Immature natural killer cell (primary cell): ENCODE data around the gene SIL1. TPM values are rescaled to one million over a fixed set of nuclear protein-coding genes. Genes with fewer than 3 reads are reported as not detected.
A peak's percentile ranks its signal among the peaks of the same experiment; 100 is the strongest.

Experiments
- DNase-seq, 3 donors: peaks; one replicate each; pipeline ENCODE4 v3.0.0; 2022; ENCODE audit warnings: mixed read lengths in 1 of 3
- H3K27ac Mint-ChIP-seq, 6 donors: one replicate each; pipeline ENCODE4 v1.8.0; 2020; ENCODE audit warnings: mixed read lengths in 6 of 6, mild to moderate bottlenecking in 5 of 6, inconsistent platforms in 4 of 6, moderate library complexity in 3 of 6
- H3K27me3 Mint-ChIP-seq, 3 donors: one replicate each; pipeline ENCODE4 v1.8.0; 2020 to 2021; ENCODE audit warnings: low read depth in 3 of 3, mild to moderate bottlenecking in 3 of 3, mixed read lengths in 3 of 3, moderate library complexity in 3 of 3, inconsistent platforms in 1 of 3
- H3K36me3 Mint-ChIP-seq, 3 donors: one replicate each; pipeline ENCODE4 v1.8.0; 2020; ENCODE audit warnings: mixed read lengths in 3 of 3, inconsistent platforms in 2 of 3, mild to moderate bottlenecking in 2 of 3
- H3K4me1 Mint-ChIP-seq, 2 donors: one replicate each; pipeline ENCODE4 v1.8.0; 2020; ENCODE audit warnings: inconsistent platforms in 2 of 2, mild to moderate bottlenecking in 2 of 2, mixed read lengths in 2 of 2, moderate library complexity in 1 of 2
- H3K4me3 Mint-ChIP-seq, 5 donors: one replicate each; pipeline ENCODE4 v1.8.0; 2020; ENCODE audit warnings: mild to moderate bottlenecking in 5 of 5, mixed read lengths in 5 of 5, inconsistent platforms in 3 of 5, moderate library complexity in 3 of 5
- H3K9me3 Mint-ChIP-seq, 6 donors: one replicate each; pipeline ENCODE4 v1.8.0; 2020; ENCODE audit warnings: mild to moderate bottlenecking in 6 of 6, mixed read lengths in 6 of 6, inconsistent platforms in 4 of 6, moderate library complexity in 3 of 6
- polyA plus RNA-seq, 3 donors: library from polyadenylated mRNA; unstranded; fragments of 300-500 nt; fragmentation: Illumina TruSeq; gene quantifications; one replicate each; pipeline ENCODE4 v1.2.3, GENCODE V29; 2021

SIL1 gene
- polyA plus RNA-seq, 3 donors from 2014 or later, result 22.0 to 22.7 (median 22.1) TPM

DNA sequence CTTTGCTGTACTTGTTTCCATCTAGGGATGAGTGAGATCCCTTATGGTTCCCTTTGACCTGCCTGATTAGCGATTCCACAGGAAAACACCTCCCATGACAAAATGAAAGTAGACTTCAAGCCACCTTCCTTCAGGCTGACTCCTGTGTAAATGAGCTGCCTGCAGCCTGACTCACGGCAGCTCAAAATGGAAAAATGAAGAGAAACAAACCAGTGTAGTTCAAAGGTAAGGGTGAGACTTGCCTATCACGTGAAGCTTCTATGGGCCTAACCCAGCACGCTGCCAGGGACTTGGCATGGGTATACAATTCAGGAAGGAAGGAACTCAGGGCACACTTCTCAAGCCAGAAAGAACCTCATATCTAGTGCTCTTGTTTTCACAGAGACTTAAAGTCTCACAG lies 212.9 kb downstream of the SIL1 start:
- H3K4me1 Mint-ChIP-seq, result peaks cover 22 to 24% of the 10 kb centered on the region in 2 donors
- DNase-seq, result no peak
- H3K9me3 Mint-ChIP-seq, result no peaks in the 10 kb centered on the region
- H3K4me3 Mint-ChIP-seq, result no peak overlapping the region
- H3K27ac Mint-ChIP-seq, result no peak overlapping the region
- H3K36me3 Mint-ChIP-seq, result peaks cover 0 to 6% (median 4%) of the 10 kb centered on the region in 3 donors
- H3K27me3 Mint-ChIP-seq, result peaks cover 0 to 5% (median 1%) of the 10 kb centered on the region in 3 donors

DNA sequence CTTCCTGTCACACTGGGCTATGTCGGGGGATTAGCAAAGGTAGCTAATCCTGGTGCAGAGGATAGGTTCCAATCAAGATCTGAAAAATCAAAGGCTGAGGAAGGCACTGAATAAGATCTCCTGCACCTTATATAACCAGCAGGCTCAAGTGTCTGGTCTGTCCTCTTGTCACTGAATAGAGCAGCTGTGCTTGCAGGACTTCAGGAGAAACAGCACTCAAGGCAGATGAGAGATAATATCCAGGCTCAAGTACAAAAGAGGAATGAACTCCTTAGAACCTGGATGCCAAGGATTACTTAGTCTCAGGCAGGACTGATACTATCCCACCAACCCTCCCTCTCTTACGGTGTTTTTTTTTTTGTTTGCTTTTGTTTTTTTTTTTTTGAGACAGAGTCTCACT lies 214.2 kb downstream of the SIL1 start:
- Mint-ChIP-seq H3K27ac (no peak overlapping the region), H3K27me3 (peaks cover 0 to 5% (median 1%) of the 10 kb centered on the region in 3 donors), H3K4me1 (peaks cover 35 to 37% of the 10 kb centered on the region in 2 donors), H3K36me3 (peaks cover 0 to 6% (median 4%) of the 10 kb centered on the region in 3 donors), H3K4me3 (no peak overlapping the region), H3K9me3 (no peaks in the 10 kb centered on the region)
- no peak for DNase-seq

DNA sequence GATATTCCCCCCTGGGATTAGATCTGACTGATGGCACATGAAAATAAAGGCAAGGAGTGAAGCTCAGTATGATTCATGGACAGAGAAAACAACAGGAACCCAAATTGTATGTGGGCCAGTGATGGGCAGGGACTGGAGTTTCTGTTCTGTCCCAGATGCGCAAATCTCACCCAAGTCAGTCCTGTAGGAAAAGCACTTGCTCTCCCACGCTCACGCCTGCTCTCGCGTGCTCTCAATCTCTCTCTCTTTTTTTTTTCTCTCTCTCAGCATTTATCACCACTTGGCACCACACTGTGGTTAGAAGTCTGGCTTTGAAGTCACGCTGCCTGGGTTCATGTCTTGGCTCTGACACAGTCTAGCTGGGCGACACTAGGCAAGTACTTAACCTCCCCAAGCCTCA lies 216.6 kb downstream of the SIL1 start:
- no peaks in the 10 kb centered on the region for H3K9me3 Mint-ChIP-seq
- H3K36me3 Mint-ChIP-seq, result peaks cover 0 to 6% (median 4%) of the 10 kb centered on the region in 3 donors
- DNase-seq, result peak; percentile 12 to 22 (median 13)
- H3K4me1 Mint-ChIP-seq, result peaks cover 35 to 38% of the 10 kb centered on the region in 2 donors
- H3K27ac Mint-ChIP-seq, result peak overlapping the region in 2 of 6 donors; percentile 61 to 65
- H3K4me3 Mint-ChIP-seq, result peak overlapping the region in 4 of 5 donors; percentile 1 to 60 (median 42)
- H3K27me3 Mint-ChIP-seq, result peaks cover 0 to 5% (median 1%) of the 10 kb centered on the region in 3 donors

DNA sequence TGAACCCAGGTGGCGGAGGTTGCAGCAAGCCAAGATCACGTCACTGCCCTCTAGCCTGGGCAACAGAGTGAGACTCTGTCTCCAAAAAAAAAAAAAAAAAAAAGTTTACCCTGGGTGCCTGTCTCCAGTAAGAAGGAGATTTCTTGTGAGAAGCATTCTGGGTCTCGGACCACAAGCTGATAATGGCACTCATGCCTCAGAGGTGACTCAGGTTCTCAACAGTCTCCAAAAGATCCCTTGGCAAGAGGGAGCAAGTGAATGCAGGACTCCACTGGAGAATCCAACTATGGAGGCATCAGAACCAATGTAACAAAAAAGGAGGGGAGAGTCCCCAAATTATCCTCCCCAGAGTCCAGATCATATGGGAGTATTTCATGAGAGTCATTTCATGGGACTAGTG lies 217.0 kb downstream of the SIL1 start:
- H3K36me3 Mint-ChIP-seq, result peaks cover 0 to 6% (median 4%) of the 10 kb centered on the region in 3 donors
- no peak for DNase-seq
- H3K27ac Mint-ChIP-seq, result peak overlapping the region in 1 of 6 donors; percentile 65
- H3K4me3 Mint-ChIP-seq, result peak overlapping the region in 2 of 5 donors; percentile 6 to 56
- no peaks in the 10 kb centered on the region for H3K9me3 Mint-ChIP-seq
- H3K4me1 Mint-ChIP-seq, result peaks cover 35 to 38% of the 10 kb centered on the region in 2 donors
- H3K27me3 Mint-ChIP-seq, result peaks cover 0 to 5% (median 1%) of the 10 kb centered on the region in 3 donors

DNA sequence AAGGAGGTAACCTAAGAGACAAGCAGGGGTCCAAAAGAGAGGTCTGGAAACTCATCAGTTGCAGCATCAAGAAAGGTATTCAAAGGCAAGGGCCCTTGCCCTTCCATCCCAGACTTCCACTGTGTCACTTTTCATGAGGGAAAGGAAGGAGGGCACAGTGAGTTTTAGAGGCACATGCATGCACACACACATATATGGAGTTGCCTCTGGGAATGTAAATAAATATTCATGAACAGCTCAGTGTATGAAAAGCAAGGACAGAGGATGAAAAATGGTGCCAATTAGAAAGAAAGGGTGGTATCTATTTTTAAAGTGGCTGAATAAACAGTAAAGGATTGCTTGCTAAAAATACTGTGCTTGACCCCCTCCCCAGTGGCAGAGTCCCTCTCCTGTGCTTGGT lies 217.7 kb downstream of the SIL1 start:
- peak overlapping the region; percentile 6 to 75 (median 56) for H3K4me3 Mint-ChIP-seq
- H3K27ac Mint-ChIP-seq, result peak overlapping the region in 5 of 6 donors; percentile 56 to 80 (median 68)
- no peak for DNase-seq
- peaks cover 0 to 6% (median 4%) of the 10 kb centered on the region in 3 donors for H3K36me3 Mint-ChIP-seq
- no peaks in the 10 kb centered on the region for H3K9me3 Mint-ChIP-seq
- H3K27me3 Mint-ChIP-seq, result peaks cover 0 to 5% (median 1%) of the 10 kb centered on the region in 3 donors
- H3K4me1 Mint-ChIP-seq, result peaks cover 35 to 38% of the 10 kb centered on the region in 2 donors

DNA sequence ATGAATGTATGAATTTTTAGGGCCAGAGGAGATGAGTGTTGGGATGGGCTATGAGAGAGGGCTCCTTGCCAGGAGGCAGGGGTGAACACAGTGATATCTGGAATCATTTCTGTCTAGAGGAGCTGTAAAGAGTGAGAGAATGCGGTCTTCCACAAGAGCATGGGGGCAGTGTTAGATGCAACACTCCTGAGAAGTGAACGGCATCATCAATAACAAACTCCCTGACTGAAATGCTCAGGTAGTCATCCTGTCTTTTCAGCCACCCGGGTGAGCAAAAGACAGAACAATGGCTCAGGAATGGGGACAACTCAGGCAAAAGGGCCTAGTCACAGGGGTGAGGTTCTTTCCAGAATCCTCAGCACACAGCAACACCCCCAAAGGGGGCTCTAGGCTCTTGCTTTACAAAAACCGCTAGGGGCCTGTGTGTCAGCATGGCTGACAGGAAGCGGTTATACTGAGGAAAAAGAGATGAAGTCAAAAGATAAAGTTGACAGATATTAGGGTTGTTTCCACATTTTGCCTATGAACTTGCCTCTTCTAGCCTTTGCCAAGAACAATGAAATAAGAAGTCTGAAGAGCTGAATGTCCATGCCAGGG lies 218.4 kb downstream of the SIL1 start:
- Mint-ChIP-seq H3K36me3 (peaks cover 0 to 6% (median 4%) of the 10 kb centered on the region in 3 donors), H3K4me3 (peak overlapping the region; percentile 6 to 75 (median 56)), H3K27me3 (peaks cover 0 to 5% (median 1%) of the 10 kb centered on the region in 3 donors), H3K4me1 (peaks cover 35 to 38% of the 10 kb centered on the region in 2 donors), H3K9me3 (no peaks in the 10 kb centered on the region), H3K27ac (peak overlapping the region; percentile 41 to 80 (median 68))
- peak; percentile 40 to 51 (median 40) for DNase-seq

DNA sequence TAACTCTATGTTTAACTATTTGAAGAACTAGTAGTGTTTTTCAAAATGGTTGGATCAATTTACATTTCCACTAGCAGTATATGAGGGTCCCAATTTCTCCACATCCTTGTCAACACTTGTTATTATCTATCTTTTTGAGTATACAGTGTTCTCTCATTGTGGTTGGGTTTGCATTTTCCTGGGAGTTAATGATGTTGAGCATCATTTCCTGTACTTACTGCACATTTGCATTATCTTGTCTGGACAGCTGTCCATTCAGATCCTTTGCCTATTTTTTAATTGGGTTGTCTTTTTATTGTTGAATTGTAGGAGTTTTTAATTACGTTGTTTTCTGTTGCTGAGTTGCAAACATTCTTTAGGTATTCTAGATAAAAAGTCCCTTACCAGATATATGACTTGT lies 219.6 kb downstream of the SIL1 start:
- H3K27ac Mint-ChIP-seq, result no peak overlapping the region
- H3K27me3 Mint-ChIP-seq, result peaks cover 0 to 5% (median 1%) of the 10 kb centered on the region in 3 donors
- peaks cover 0 to 2% (median 1%) of the 10 kb centered on the region in 3 donors for H3K36me3 Mint-ChIP-seq
- no peak for DNase-seq
- peaks cover 34 to 38% of the 10 kb centered on the region in 2 donors for H3K4me1 Mint-ChIP-seq
- H3K4me3 Mint-ChIP-seq, result no peak overlapping the region
- H3K9me3 Mint-ChIP-seq, result no peaks in the 10 kb centered on the region

DNA sequence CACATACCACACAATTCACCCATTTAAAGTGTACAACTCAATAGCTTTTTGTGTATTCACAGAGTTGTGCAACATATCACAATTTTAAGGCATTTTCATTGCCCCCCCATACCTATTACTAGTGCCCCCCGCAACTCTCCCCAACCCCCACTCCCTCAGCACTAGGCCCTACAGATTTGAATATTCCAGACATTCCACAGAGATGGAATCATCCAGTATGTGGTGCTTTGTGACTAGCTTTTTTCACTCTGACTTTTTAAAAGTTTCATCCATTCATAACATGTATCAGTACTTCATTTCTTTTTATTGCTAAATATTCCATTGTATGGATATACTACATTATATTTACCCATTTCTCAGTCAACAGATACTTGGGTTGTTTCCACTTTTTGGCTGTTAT lies 220.1 kb downstream of the SIL1 start:
- DNase-seq, result no peak
- Mint-ChIP-seq H3K9me3 (no peaks in the 10 kb centered on the region), H3K4me3 (no peak overlapping the region), H3K27ac (no peak overlapping the region), H3K27me3 (peaks cover 0 to 5% (median 1%) of the 10 kb centered on the region in 3 donors), H3K4me1 (peaks cover 34 to 38% of the 10 kb centered on the region in 2 donors), H3K36me3 (no peaks in the 10 kb centered on the region)

DNA sequence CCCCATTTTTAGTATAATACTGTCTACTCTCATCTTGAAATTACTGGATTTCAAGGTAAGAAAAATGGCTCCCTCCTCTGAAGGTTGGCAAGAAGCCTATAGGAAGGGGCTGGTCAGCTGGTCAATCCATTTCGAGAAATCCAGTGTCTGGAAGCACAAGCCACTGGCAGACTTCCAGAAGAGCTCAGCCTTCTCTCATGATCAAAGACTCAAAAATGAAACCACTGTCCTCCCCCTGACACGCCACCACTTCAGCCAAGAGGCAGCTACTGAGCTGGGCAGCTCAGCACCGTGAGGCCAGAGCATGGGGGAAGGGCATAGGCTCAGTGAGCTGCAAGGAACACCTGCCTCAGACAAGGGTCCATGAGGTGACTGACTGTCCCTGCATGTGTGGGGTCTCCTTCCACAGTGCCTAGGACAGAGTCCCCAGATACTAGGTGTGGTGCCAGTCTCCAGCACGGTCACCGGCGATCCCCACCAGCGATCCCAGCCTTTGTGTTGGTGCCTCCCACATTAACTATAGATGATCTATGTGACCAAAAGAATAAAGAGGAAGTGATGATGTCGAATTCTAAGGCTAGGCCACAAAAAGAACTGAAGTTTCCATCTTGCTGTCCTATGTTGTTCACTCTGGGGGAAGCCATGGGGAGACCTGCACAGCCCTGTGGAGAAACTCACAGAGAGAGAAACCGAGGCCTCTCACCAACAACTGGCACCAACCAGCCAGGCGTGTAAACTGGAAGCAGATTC lies 222.9 kb downstream of the SIL1 start:
- peaks cover 0 to 2% (median 0%) of the 10 kb centered on the region in 3 donors for H3K27me3 Mint-ChIP-seq
- peaks cover 13% of the 10 kb centered on the region in 2 donors for H3K4me1 Mint-ChIP-seq
- H3K27ac Mint-ChIP-seq, result peak overlapping the region in 1 of 6 donors; percentile 23
- no peak for DNase-seq
- no peaks in the 10 kb centered on the region for H3K9me3 Mint-ChIP-seq
- no peak overlapping the region for H3K4me3 Mint-ChIP-seq
- peaks cover 0 to 7% (median 0%) of the 10 kb centered on the region in 3 donors for H3K36me3 Mint-ChIP-seq

DNA sequence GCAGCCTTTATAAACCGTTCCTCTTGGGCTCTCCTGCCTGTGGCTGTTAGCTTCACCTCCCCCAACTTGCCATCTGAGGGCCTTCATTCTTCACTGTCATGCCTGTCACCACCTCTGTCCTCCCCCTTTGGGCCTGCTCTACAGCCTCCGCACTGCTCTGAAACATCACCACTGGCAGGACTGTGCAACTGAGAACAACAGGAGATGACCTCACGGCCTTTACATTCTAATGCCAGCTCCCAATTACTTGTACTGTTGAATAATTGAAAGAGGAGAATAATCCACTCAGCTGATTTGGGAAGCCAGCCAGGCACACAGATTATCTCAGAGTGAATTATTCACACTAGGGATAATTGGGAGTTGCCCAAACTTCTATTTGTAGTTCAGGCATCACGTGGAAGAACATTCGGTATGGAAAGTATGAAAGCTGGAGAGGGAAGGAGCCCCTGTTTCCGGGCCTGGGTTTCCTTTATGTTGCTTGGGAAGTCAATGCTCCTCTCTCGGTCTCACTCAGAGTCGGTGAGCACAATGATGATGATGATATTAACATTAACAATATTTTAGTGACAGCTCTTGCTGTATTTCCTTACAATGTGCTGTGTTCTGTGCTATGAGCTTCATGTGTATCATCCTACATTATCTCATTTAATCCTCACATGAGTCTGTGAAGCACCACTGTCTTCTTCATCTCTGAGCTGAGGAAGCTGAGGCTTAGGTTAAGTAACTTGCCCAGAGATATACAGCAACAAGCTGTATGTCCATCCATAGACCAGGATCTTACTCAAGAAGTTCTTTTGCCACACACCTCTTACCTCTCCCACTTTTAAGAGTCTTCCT lies 223.7 kb downstream of the SIL1 start:
- Mint-ChIP-seq H3K4me3 (no peak overlapping the region), H3K27ac (peak overlapping the region in 1 of 6 donors; percentile 23), H3K4me1 (peaks cover 5% of the 10 kb centered on the region in 2 donors), H3K36me3 (peaks cover 0 to 7% (median 0%) of the 10 kb centered on the region in 3 donors), H3K9me3 (no peaks in the 10 kb centered on the region), H3K27me3 (peaks cover 0 to 2% (median 0%) of the 10 kb centered on the region in 3 donors)
- DNase-seq, result no peak

DNA sequence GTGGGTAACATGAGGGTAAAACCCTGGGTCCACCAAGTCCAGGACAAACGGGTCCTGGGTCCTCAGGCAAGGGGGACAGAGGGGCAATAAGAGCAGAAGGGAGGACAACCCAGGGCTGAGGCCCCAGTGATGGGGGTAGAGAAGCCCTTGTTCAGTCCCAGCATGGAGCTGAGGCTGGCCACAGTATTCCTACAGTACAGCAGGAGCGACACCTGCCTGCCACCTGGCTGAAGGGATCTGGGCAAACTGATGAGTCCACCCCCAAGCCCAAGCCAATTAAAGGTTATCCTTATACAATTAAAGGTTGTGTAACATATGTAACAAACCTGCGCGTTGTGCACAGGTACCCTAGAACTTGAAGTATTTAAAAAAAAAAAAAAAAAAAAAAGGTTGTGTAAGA lies 225.3 kb downstream of the SIL1 start:
- peaks cover 0 to 7% (median 0%) of the 10 kb centered on the region in 3 donors for H3K36me3 Mint-ChIP-seq

DNA sequence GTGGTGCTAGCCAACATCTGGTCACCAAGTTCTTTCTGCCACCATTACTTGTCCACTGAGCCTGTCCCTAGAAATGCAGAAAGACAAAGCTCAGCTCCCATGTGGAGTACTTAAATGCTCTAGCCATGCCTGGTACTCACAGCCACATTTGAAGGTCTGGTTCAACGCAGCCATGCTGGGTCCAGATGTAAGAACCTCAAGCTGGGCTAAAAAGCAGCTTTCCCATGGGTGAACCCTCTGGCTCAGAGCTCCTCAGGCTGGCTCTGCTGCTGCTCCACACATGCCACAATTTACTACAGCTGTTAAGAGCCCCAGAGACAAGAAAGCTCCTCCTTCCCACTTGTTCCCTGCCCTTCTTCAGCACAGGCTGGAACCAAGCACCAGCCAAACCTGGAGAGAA lies 225.9 kb downstream of the SIL1 start:
- Mint-ChIP-seq H3K4me1 (no peaks in the 10 kb centered on the region), H3K27me3 (peaks cover 0 to 6% (median 0%) of the 10 kb centered on the region in 3 donors), H3K36me3 (peaks cover 0 to 7% (median 0%) of the 10 kb centered on the region in 3 donors), H3K27ac (no peak overlapping the region), H3K4me3 (no peak overlapping the region), H3K9me3 (no peaks in the 10 kb centered on the region)
- no peak for DNase-seq

More for the DNA sequence above, 225.3 kb downstream of the SIL1 start:
- H3K9me3 Mint-ChIP-seq, result no peaks in the 10 kb centered on the region
- DNase-seq, result no peak
- no peak overlapping the region for H3K27ac Mint-ChIP-seq
- no peak overlapping the region for H3K4me3 Mint-ChIP-seq
- H3K27me3 Mint-ChIP-seq, result peaks cover 0 to 6% (median 0%) of the 10 kb centered on the region in 3 donors
- no peaks in the 10 kb centered on the region for H3K4me1 Mint-ChIP-seq

DNA sequence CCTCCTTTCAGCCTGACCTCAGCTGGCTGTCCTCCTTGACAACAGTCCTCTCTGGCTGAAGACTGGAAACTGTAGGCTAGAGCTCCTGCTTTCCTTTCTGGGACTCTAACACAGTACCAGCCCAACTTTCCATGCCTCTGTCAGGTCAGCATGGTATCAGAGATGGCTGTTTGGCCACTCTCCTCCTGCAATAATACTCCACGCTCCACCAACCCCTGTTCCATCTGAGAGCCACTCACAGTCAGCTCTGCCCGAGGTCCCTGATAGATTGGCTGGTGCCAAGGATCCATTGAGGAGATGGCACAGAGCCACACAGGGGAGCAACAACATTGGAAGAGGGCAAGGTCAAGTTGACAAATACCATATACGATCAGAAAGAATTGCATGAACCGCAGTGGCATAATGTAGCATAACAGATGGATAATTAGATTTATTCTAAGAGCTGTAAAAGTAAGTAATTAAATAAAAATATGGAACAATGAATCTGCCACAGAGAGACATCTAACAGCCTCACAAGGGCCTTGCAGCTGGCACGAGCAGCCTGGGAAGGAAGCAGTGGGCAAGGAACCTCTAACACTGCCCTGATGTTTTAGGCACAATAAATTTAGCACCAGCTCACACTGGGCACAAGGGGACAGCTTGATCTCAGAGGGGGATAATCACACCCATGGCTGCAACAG lies 228.7 kb downstream of the SIL1 start:
- Mint-ChIP-seq H3K27me3 (peaks cover 0 to 6% (median 0%) of the 10 kb centered on the region in 3 donors), H3K4me3 (no peak overlapping the region), H3K27ac (no peak overlapping the region), H3K9me3 (no peaks in the 10 kb centered on the region), H3K36me3 (peaks cover 0 to 7% (median 0%) of the 10 kb centered on the region in 3 donors), H3K4me1 (no peaks in the 10 kb centered on the region)
- no peak for DNase-seq
